Gastrocnemius medialis (tissue), 4 donors: ENCODE measurements around the gene BICDL1. TPM values are rescaled to one million over a fixed set of nuclear protein-coding genes. Genes with fewer than 3 reads are reported as not detected.

ENCODE experiments used
- ATAC-seq, 2 donors: fragments of 150-250 bp; one replicate each; pipeline ENCODE4 v1.9.1; 2016
- DNase-seq, 2 donors: peaks; one replicate each; pipeline ENCODE4 v3.0.0-alpha.2; 2019
- H3K27ac ChIP-seq, 4 donors: fragments of 200-600 bp; sonication (generic); 1 replicate in 1 of 4; 2 replicates in 3 of 4; pipeline ENCODE4 v1.5.1; 2016 to 2018; ENCODE audit warnings: mild to moderate bottlenecking in 2 of 4, moderate library complexity in 1 of 4
- H3K27me3 ChIP-seq, 3 donors: fragments of 200-600 bp; sonication (generic) in 2 of 3; 1 replicate in 1 of 3; 2 replicates in 2 of 3; pipeline versions ENCODE4 v1.5.1 to v1.6.0; 2016 to 2019; ENCODE audit warnings: mild to moderate bottlenecking in 1 of 3, moderate library complexity in 1 of 3
- H3K36me3 ChIP-seq, 2 donors: fragments of 200-600 bp; sonication (generic) in 1 of 2; one replicate each; pipeline ENCODE4 v1.5.1; 2017 to 2018
- H3K4me1 ChIP-seq, 2 donors: fragments of 200-600 bp; sonication (generic) in 1 of 2; one replicate each; pipeline ENCODE4 v1.5.1; 2016 to 2017; ENCODE audit warnings: mild to moderate bottlenecking in 2 of 2
- H3K4me3 ChIP-seq, 4 donors: fragments of 200-600 bp; sonication (generic) in 3 of 4; 1 replicate in 1 of 4; 2 replicates in 3 of 4; pipeline ENCODE4 v1.5.1; 2016 to 2019; ENCODE audit warnings: mild to moderate bottlenecking in 2 of 4
- H3K9me3 ChIP-seq, 3 donors: fragments of 200-600 bp; sonication (generic) in 2 of 3; 1 replicate in 1 of 3; 2 replicates in 2 of 3; pipeline ENCODE4 v1.5.1; 2016 to 2019
- CTCF ChIP-seq, 5 experiments: fragments of 450-650 bp in 3 of 5; fragments of 200-600 bp in 2 of 5; sonication (generic) in 2 of 5; IDR thresholded peaks in 4 of 5; conservative IDR thresholded peaks in 1 of 5; 1 replicate in 4 of 5; 2 replicates in 1 of 5; pipeline ENCODE4 v1.5.1; 2016 to 2019; ENCODE audit warnings: antibody characterized with exemption in 5 of 5, mild to moderate bottlenecking in 3 of 5, moderate library complexity in 3 of 5
- POLR2A ChIP-seq, 2 donors: fragments of 450-650 bp; IDR thresholded peaks; one replicate each; pipeline ENCODE4 v1.6.1; 2017; ENCODE audit warnings: antibody characterized with exemption in 2 of 2, mild to moderate bottlenecking in 2 of 2, moderate library complexity in 2 of 2
- in situ Hi-C, 4 donors: fragments of 200-750 bp; cut with MboI; loops; one replicate each; pipeline versions ENCODE4 v1.15.0 to v1.8.0; 2017; ENCODE audit warnings: low sequenced_read_pairs in 4 of 4
- intact Hi-C: fragments of 100-400 bp; cut with DNase I; formaldehyde crosslinking; loops from one replicate; pipeline ENCODE4 v1.15.1; 2023; ENCODE audit warnings: low total_unique reads
- total RNA-seq, 4 donors: library from RNA; depleted of rRNA; stranded (reverse); fragments of >200 nt; gene quantifications; one replicate each; pipeline versions ENCODE4 v1.1.0 to v1.2.3, GENCODE V29; 2016

The BICDL1 gene
- total RNA-seq, 4 donors from 2014 or later, result 0.93 to 1.4 TPM; not detected in 2

GRCh38 chr12:120096671-120097202 lies 107.7 kb downstream of the BICDL1 start:
- ATAC-seq (no peak), DNase-seq (no peak)
- no peak for TF ChIP-seq CTCF (IDR thresholded peaks at IDR 0.05 in 4 of 5, conservative IDR thresholded peaks at IDR 0.05 in 1 of 5)
- H3K4me3 ChIP-seq, result no peak overlapping the region
- in situ Hi-C loops, result no loop called here
- H3K27ac ChIP-seq, result no peak overlapping the region
- peaks cover 17 to 27% of the 10 kb centered on the region in 2 donors for H3K4me1 ChIP-seq
- H3K9me3 ChIP-seq, result no peaks in the 10 kb centered on the region
- H3K36me3 ChIP-seq, result peaks cover 0 to 36% of the 10 kb centered on the region in 2 donors
- intact Hi-C loops, result no loop called here
- H3K27me3 ChIP-seq, result no peaks in the 10 kb centered on the region

GRCh38 chr12:120098756-120099470 lies 109.9 kb downstream of the BICDL1 start:
- Histone ChIP-seq H3K27ac (no peak overlapping the region), H3K4me3 (no peak overlapping the region), H3K27me3 (no peaks in the 10 kb centered on the region), H3K9me3 (no peaks in the 10 kb centered on the region), H3K36me3 (peaks cover 0 to 52% of the 10 kb centered on the region in 2 donors), H3K4me1 (peaks cover 22 to 36% of the 10 kb centered on the region in 2 donors)
- in situ Hi-C loops (no loop called here), intact Hi-C loops (no loop called here)
- DNase-seq (no peak), ATAC-seq (no peak)
- TF ChIP-seq CTCF (IDR thresholded peaks at IDR 0.05 in 4 of 5, conservative IDR thresholded peaks at IDR 0.05 in 1 of 5), result no peak
- no peak for TF ChIP-seq POLR2A (IDR thresholded peaks at IDR 0.05)

GRCh38 chr12:120099738-120100137 lies 110.7 kb downstream of the BICDL1 start:
- H3K27me3 ChIP-seq, result no peaks in the 10 kb centered on the region
- H3K4me1 ChIP-seq, result peaks cover 22 to 29% of the 10 kb centered on the region in 2 donors
- no peak for DNase-seq
- in situ Hi-C loops, result no loop called here
- H3K4me3 ChIP-seq, result no peak overlapping the region
- intact Hi-C loops, result no loop called here
- peaks cover 0 to 49% of the 10 kb centered on the region in 2 donors for H3K36me3 ChIP-seq
- TF ChIP-seq POLR2A (IDR thresholded peaks at IDR 0.05) (no peak), CTCF (IDR thresholded peaks at IDR 0.05 in 4 of 5, conservative IDR thresholded peaks at IDR 0.05 in 1 of 5) (no peak)
- H3K9me3 ChIP-seq, result no peaks in the 10 kb centered on the region
- no peak for ATAC-seq
- H3K27ac ChIP-seq, result peak overlapping the region in 2 of 4 donors; percentile 83 to 89

GRCh38 chr12:120100630-120101029 lies 111.6 kb downstream of the BICDL1 start:
- Histone ChIP-seq H3K27me3 (no peaks in the 10 kb centered on the region), H3K27ac (peak overlapping the region; percentile 83 to 89 (median 88)), H3K9me3 (no peaks in the 10 kb centered on the region), H3K4me1 (peaks cover 22 to 28% of the 10 kb centered on the region in 2 donors), H3K4me3 (peak overlapping the region in 2 of 4 donors; percentile 17 to 19), H3K36me3 (peaks cover 0 to 54% of the 10 kb centered on the region in 2 donors)
- ATAC-seq, result peak; percentile 87 to 89
- TF ChIP-seq POLR2A (IDR thresholded peaks at IDR 0.05) (no peak), CTCF (IDR thresholded peaks at IDR 0.05 in 4 of 5, conservative IDR thresholded peaks at IDR 0.05 in 1 of 5) (no peak)
- DNase-seq, result peak; percentile 81 to 92
- intact Hi-C loops, result no loop called here
- in situ Hi-C loops, result no loop called here
